Transverse colon (tissue), 4 donors: ENCODE results near the gene INPP1.

Experiments
- CTCF ChIP-seq, 5 experiments: fragments of 200-600 bp in 3 of 5; fragments of 450-650 bp in 2 of 5; sonication (generic) in 3 of 5; IDR thresholded peaks; 1 replicate in 2 of 5; 2 replicates in 3 of 5; pipeline ENCODE4 v1.5.1; 2016 to 2017; ENCODE audit warnings: antibody characterized with exemption in 5 of 5, inconsistent platforms in 3 of 5, mild to moderate bottlenecking in 2 of 5, moderate library complexity in 1 of 5
- EP300 ChIP-seq: sonication (generic); formaldehyde crosslinking; IDR thresholded peaks from one replicate; pipeline ENCODE4 v1.6.1; 2017; ENCODE audit warnings: antibody characterized with exemption, low read depth
- POLR2A ChIP-seq: fragments of 450-650 bp; IDR thresholded peaks from one replicate; pipeline ENCODE4 v1.6.1; 2016; ENCODE audit warnings: antibody characterized with exemption, mild to moderate bottlenecking, moderate library complexity
- POLR2AphosphoS5 ChIP-seq, 3 donors: sonication (generic); formaldehyde crosslinking; IDR thresholded peaks; one replicate each; pipeline ENCODE4 v1.6.1; 2016; ENCODE audit warnings: antibody characterized with exemption in 3 of 3

GRCh38 chr2:190336420-190336819, 7.0 kb upstream of the INPP1 start:
- TF ChIP-seq CTCF (IDR thresholded peaks at IDR 0.05) (no peak), POLR2A (no peak), POLR2AphosphoS5 (IDR thresholded peaks at IDR 0.05) (no peak), EP300 (no peak)
